Stomach smooth muscle (tissue), 2 donors: ENCODE data around the gene PTBP3.
A peak's percentile ranks its signal among the peaks of the same experiment; 100 is the strongest.

ENCODE experiments used
- H3K27ac ChIP-seq: one replicate; pipeline ENCODE4 v1.7.0; 2013; ENCODE audit warnings: mild to moderate bottlenecking, low read length, inconsistent platforms
- H3K27me3 ChIP-seq, 2 donors: one replicate each; pipeline ENCODE4 v1.7.0; 2013; ENCODE audit warnings: low read length in 2 of 2; ENCODE audit not compliant: insufficient read depth in 2 of 2, control insufficient read depth in 1 of 2
- H3K36me3 ChIP-seq, 2 donors: one replicate each; pipeline ENCODE4 v1.7.0; 2013; ENCODE audit warnings: low read length in 2 of 2; ENCODE audit not compliant: control insufficient read depth in 2 of 2, insufficient read depth in 2 of 2
- H3K4me1 ChIP-seq: one replicate; pipeline ENCODE4 v1.7.0; 2013; ENCODE audit warnings: low read length; ENCODE audit not compliant: control insufficient read depth, insufficient read depth
- H3K4me3 ChIP-seq, 2 donors: one replicate each; pipeline ENCODE4 v1.7.0; 2013; ENCODE audit warnings: low read length in 2 of 2
- H3K9ac ChIP-seq, 2 donors: one replicate each; pipeline ENCODE4 v1.7.0; 2013; ENCODE audit warnings: low read length in 2 of 2, mild to moderate bottlenecking in 1 of 2
- H3K9me3 ChIP-seq, 2 donors: one replicate each; pipeline ENCODE4 v1.7.0; 2013; ENCODE audit warnings: low read length in 2 of 2; ENCODE audit not compliant: control insufficient read depth in 2 of 2
- donor health status: healthy.
- donor health status: Pancreatic carcinoma.

The PTBP3 gene

DNA sequence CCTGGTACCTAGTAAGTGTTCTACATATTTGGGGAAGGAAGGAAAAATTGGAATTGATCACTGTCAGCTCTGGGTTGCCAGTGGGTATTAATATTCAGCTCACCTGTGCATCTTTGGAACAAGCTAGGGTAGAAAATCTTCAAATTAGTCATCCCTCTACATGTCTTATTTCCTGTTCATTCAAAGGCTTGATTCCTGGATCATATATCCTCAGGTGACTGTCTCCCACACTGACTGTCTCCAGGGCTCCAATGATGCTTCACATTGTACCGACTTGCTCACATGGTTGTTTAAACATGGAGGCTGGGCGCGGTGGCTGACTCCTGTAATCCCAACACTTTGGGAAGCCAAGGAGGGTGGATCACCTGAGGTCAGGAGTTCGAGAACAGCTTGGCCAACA, 146.7 kb downstream of the PTBP3 start:
- no peaks in the 10 kb centered on the region for H3K36me3 ChIP-seq
- no peak overlapping the region for H3K9ac ChIP-seq
- no peaks in the 10 kb centered on the region for H3K4me1 ChIP-seq
- no peak overlapping the region for H3K27ac ChIP-seq
- H3K27me3 ChIP-seq, result no peaks in the 10 kb centered on the region
- H3K4me3 ChIP-seq, result no peak overlapping the region
- no peaks in the 10 kb centered on the region for H3K9me3 ChIP-seq

DNA sequence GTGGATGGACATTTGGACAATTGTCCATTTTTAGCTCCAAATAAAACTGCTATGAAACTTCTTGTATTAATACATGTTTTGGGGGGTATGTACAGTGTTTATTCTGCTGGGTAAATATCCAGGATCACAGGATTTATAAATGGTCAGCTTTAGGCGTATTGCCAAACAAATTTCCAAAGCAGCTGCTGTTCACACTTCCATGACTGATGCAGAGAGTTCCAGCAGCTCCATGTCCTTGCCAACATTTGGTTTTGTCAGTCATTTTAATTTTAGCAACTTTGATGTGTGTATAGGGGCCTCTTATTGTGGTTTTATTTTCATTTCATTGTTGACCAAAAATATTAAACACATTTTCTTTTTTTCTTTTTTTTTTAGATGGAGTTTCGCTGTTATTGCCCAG, 148.5 kb downstream of the PTBP3 start:
- Histone ChIP-seq H3K27me3 (no peaks in the 10 kb centered on the region), H3K9ac (no peak overlapping the region), H3K4me1 (no peaks in the 10 kb centered on the region), H3K36me3 (no peaks in the 10 kb centered on the region), H3K9me3 (no peaks in the 10 kb centered on the region), H3K27ac (no peak overlapping the region), H3K4me3 (no peak overlapping the region)

- no peaks in the 10 kb centered on the region for H3K36me3 ChIP-seq
- H3K9me3 ChIP-seq, result no peaks in the 10 kb centered on the region
- H3K27me3 ChIP-seq, result no peaks in the 10 kb centered on the region
These were observed 149.2 kb downstream of the PTBP3 start for GRCh38 chr9:112184221-112184620.

GRCh38 chr9:112180387-112180881, 153.0 kb downstream of the PTBP3 start:
- no peak overlapping the region for H3K4me3 ChIP-seq
- no peaks in the 10 kb centered on the region for H3K9me3 ChIP-seq
- no peak overlapping the region for H3K9ac ChIP-seq
- H3K27me3 ChIP-seq, result peaks cover 4 to 6% of the 10 kb centered on the region in 2 donors
- H3K27ac ChIP-seq, result no peak overlapping the region
- no peaks in the 10 kb centered on the region for H3K4me1 ChIP-seq
- H3K36me3 ChIP-seq, result no peaks in the 10 kb centered on the region

More at GRCh38 chr9:112184221-112184620, 149.2 kb downstream of the PTBP3 start:
- Histone ChIP-seq H3K4me3 (no peak overlapping the region), H3K27ac (no peak overlapping the region), H3K4me1 (no peaks in the 10 kb centered on the region), H3K9ac (no peak overlapping the region)

- peaks cover 6 to 9% of the 10 kb centered on the region in 2 donors for H3K27me3 ChIP-seq
- H3K9me3 ChIP-seq, result no peaks in the 10 kb centered on the region
- no peak overlapping the region for H3K9ac ChIP-seq
- no peak overlapping the region for H3K27ac ChIP-seq
- H3K4me3 ChIP-seq, result no peak overlapping the region
- H3K4me1 ChIP-seq, result no peaks in the 10 kb centered on the region
- H3K36me3 ChIP-seq, result no peaks in the 10 kb centered on the region
These were observed 153.6 kb downstream of the PTBP3 start for GRCh38 chr9:112179816-112180215.

DNA sequence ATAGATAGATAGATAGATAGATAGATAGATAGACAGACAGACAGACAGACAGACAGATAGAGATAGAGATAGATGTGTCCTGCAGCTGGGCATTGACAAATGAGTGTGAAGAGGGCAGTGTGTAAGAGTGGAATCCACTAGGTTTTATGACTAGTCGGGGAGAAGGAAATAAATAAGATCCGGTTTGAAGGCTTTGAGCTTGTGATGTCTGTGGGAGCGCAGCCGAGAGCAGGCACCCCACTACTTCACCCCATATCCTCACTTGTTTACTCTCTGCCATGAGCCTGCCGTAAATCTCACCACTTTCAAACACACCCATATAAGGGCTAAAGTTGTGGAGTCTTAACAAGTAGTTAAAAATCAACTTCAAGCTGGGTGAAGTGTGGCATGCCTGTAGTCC, 156.9 kb downstream of the PTBP3 start:
- H3K36me3 ChIP-seq, result no peaks in the 10 kb centered on the region
- H3K27ac ChIP-seq, result no peak overlapping the region
- no peaks in the 10 kb centered on the region for H3K4me1 ChIP-seq
- no peaks in the 10 kb centered on the region for H3K9me3 ChIP-seq
- H3K9ac ChIP-seq, result no peak overlapping the region
- no peak overlapping the region for H3K4me3 ChIP-seq
- H3K27me3 ChIP-seq, result peaks cover 10 to 11% of the 10 kb centered on the region in 2 donors

DNA sequence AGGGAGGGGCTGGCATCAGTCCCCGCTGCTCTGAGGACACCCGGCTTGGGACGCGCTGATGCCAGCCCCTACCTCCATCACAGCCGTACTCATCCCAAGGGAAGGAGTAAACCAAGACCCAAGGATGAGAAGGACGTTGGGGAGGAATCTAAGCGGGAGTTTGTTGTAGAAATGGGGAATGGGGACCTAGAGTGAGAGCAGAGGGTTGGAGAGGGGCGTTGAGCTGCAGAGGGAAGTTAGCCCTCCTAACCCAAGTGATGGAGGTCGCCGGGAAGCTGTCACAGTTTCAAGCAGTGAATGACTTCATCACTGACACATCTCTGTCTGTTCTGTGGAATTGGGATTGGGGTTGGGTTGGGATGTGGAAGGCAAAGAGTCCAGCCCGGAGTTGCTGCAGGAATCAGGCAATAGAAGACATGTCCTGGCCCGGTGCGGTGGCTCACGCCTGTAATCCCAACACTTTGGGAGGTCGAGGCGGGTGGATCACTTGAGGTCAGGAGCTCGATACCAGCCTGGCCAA, 157.6 kb downstream of the PTBP3 start:
- Histone ChIP-seq H3K27me3 (peaks cover 10 to 11% of the 10 kb centered on the region in 2 donors), H3K27ac (no peak overlapping the region), H3K9me3 (no peaks in the 10 kb centered on the region), H3K4me1 (no peaks in the 10 kb centered on the region), H3K9ac (no peak overlapping the region), H3K4me3 (no peak overlapping the region), H3K36me3 (no peaks in the 10 kb centered on the region)

DNA sequence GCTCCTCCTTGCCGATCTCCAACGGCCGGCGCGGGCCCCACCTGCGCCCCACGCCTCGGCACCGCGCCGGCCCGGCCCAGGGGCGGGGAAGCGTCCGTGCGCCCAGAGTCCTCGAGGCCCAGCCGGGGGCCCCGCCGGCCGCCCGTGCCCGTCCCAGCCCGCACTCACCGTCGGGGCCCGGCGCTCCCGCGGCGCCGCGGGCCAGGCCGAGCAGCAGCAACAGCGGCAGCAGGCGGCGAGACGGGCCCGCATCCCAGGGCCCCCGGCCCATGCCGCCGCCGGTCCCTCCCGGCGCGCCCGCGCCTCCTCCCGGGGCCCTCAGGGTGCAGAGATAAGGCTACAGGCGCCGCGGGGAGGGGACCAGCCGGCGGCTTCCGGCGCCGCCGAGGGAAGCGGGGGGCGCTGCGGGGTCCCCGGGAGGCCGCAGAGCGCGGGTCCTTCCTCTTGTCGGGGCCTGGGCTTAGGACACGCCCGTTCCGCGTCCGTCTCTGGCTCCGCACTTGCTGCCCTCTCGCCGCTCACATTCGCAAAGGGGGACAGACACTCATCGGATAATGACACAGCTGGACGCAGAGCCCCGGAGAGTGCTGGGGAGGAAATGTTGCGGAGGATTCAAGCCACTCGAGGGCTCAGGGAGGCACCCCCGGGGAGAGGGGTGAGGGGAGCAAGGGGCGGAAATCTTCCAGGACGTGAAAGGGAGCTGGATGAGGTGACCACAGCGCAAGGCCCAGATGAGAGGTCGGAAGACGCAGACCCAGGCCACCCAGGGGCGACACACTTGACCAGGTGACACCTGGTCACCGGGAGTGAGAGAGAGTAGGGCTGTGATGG, 158.2 kb downstream of the PTBP3 start, which contains the start of gene SUSD1:
SUSD1 (minus strand) TSS at position 333 of the 831 bp plus-strand sequence; CDS start at position 271, 62 bp downstream.
- H3K27me3 ChIP-seq, result peaks cover 10 to 11% of the 10 kb centered on the region in 2 donors
- H3K4me1 ChIP-seq, result no peaks in the 10 kb centered on the region
- H3K4me3 ChIP-seq, result peak within 1 kb of the TSS; percentile 17 to 64
- H3K9me3 ChIP-seq, result no peaks in the 10 kb centered on the region
- H3K36me3 ChIP-seq, result no peaks in the 10 kb centered on the region
- peak within 1 kb of the TSS in 1 of 2 donors; percentile 36 for H3K9ac ChIP-seq
- no peak within 1 kb of the TSS for H3K27ac ChIP-seq

GRCh38 chr9:112174222-112174964, 159.0 kb downstream of the PTBP3 start:
- Histone ChIP-seq H3K4me1 (no peaks in the 10 kb centered on the region), H3K27me3 (peaks cover 10 to 11% of the 10 kb centered on the region in 2 donors), H3K36me3 (no peaks in the 10 kb centered on the region), H3K4me3 (peak overlapping the region; percentile 17 to 64), H3K27ac (no peak overlapping the region), H3K9ac (no peak overlapping the region), H3K9me3 (no peaks in the 10 kb centered on the region)

GRCh38 chr9:112173489-112174221, 159.8 kb downstream of the PTBP3 start:
- H3K36me3 ChIP-seq, result no peaks in the 10 kb centered on the region
- no peak overlapping the region for H3K27ac ChIP-seq
- H3K4me3 ChIP-seq, result peak overlapping the region; percentile 17 to 64
- H3K9me3 ChIP-seq, result no peaks in the 10 kb centered on the region
- no peak overlapping the region for H3K9ac ChIP-seq
- H3K27me3 ChIP-seq, result peaks cover 10 to 11% of the 10 kb centered on the region in 2 donors
- no peaks in the 10 kb centered on the region for H3K4me1 ChIP-seq
